Activated T-helper 1 cell treated with anti-CD3 and anti-CD28 coated beads, Interleukin-12 subunit alpha, Interleukin-12 subunit beta, Interleukin-2, Interleukin-4 antibody, amounts not matched to agents 30 ng/mL and 10 ng/mL and 1 ng/mL, durations not matched to agents 14 hours and 24 hours and 36 hours (primary cell): ENCODE data around the gene PLAC1. TPM values are rescaled to one million over a fixed set of nuclear protein-coding genes. Genes with fewer than 3 reads are reported as not detected.

Experiments
- DNase-seq: peaks from one replicate; pipeline ENCODE4 v3.0.0; 2021; ENCODE audit warnings: low spot score
- H3K27ac Mint-ChIP-seq: one replicate; pipeline ENCODE4 v1.8.0; 2021; ENCODE audit warnings: mild to moderate bottlenecking, mixed read lengths
- H3K27me3 Mint-ChIP-seq: one replicate; pipeline ENCODE4 v1.8.0; 2022; ENCODE audit warnings: mild to moderate bottlenecking, moderate library complexity, mixed read lengths; ENCODE audit not compliant: insufficient read depth
- H3K36me3 Mint-ChIP-seq: one replicate; pipeline ENCODE4 v1.8.0; 2021; ENCODE audit warnings: low read depth, mixed read lengths
- H3K4me1 Mint-ChIP-seq: one replicate; pipeline ENCODE4 v1.8.0; 2021; ENCODE audit warnings: low read depth, mixed read lengths
- H3K4me3 Mint-ChIP-seq: one replicate; pipeline ENCODE4 v1.8.0; 2021; ENCODE audit warnings: mild to moderate bottlenecking, moderate library complexity, mixed read lengths
- H3K9me3 Mint-ChIP-seq: one replicate; pipeline ENCODE4 v1.8.0; 2021; ENCODE audit warnings: mixed read lengths
- intact Hi-C: fragments of 100-400 bp; cut with micrococcal nuclease; formaldehyde crosslinking; loops from one replicate; pipeline ENCODE4 v1.15.1; 2024
- total RNA-seq: library from RNA; stranded (reverse); gene quantifications from 2 replicates; pipeline ENCODE4 v1.2.3, GENCODE V29; 2022

The PLAC1 gene
- total RNA-seq, 1 donor from 2014 or later = not detected

- Mint-ChIP-seq H3K4me1 (no peaks in the 10 kb centered on the region), H3K36me3 (no peaks in the 10 kb centered on the region), H3K27me3 (peaks cover 3% of the 10 kb centered on the region), H3K9me3 (no peaks in the 10 kb centered on the region), H3K4me3 (no peak overlapping the region), H3K27ac (no peak overlapping the region)
- DNase-seq = no peak
- intact Hi-C loops = no loop called here
These were observed 77.4 kb downstream of the PLAC1 start for GRCh38 chrX:134580907-134581306.

GRCh38 chrX:134573683-134574035 is 84.6 kb downstream of the PLAC1 start:
- Mint-ChIP-seq H3K4me1 (peaks cover 6% of the 10 kb centered on the region), H3K4me3 (no peak overlapping the region), H3K27ac (no peak overlapping the region), H3K27me3 (peaks cover 11% of the 10 kb centered on the region), H3K9me3 (no peaks in the 10 kb centered on the region), H3K36me3 (no peaks in the 10 kb centered on the region)
- intact Hi-C loops = no loop called here
- no peak for DNase-seq

DNA sequence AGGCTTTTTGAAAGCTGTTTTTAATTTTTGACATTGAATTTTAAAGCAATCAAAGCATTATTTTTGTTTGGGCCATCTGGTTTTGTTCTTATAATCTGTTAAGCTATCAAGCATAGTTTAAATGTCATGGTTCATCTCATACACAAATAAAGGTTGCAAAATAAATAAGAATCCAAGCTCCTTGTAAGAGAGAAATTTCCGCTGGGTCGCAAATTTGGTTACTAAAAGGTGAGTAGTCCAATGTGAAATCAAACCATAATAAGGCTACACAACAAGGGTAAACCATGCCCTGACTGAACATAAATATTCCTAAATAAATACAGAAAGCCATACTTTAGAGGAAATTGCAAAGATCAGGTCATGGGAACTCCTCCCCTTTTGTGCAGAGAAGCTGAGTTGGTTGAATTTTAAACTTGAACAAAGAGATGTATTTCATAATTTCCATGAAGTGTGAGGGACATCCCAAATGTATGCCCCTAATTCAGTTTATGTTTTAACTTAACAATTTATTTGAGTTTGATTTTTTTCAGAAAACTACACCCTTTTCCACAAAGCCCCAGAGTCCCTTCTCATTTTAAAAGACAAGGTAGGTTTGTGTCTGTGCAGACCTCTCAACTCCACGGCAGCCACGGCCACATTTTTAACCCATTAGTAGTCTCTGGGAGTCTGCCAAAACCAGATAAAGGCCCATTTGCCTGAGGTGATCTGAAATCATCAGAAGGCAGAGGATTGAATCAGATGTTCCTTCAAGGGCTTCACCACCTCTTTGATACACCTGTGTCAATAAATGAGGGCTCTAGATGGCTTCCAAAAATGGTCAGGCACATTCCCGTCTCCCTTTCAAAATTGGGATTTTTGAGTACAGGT is 85.2 kb downstream of the PLAC1 start:
- H3K4me3 Mint-ChIP-seq = no peak overlapping the region
- peaks cover 11% of the 10 kb centered on the region for H3K27me3 Mint-ChIP-seq
- H3K9me3 Mint-ChIP-seq = no peaks in the 10 kb centered on the region
- DNase-seq = no peak
- H3K27ac Mint-ChIP-seq = no peak overlapping the region
- intact Hi-C loops = no loop called here
- peaks cover 6% of the 10 kb centered on the region for H3K4me1 Mint-ChIP-seq
- H3K36me3 Mint-ChIP-seq = no peaks in the 10 kb centered on the region

DNA sequence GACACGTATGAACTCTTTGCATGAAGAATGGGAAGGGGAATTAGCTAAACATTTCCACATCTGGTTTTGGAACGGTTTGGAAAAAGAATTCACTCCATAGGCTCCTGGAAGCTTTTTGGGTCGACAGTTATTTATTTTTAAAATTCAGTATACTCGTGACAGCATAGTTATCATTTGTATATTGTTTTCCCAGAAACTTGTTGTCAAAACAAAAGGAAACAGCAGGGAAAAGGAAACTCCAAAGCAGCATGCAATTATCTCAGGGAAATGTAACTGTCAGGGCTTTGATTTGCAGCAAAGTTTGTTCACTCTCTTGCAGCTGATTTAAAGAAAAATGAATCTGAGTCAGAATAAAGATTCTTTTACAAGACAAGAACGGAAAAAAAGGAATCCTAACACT is 86.5 kb downstream of the PLAC1 start:
- Mint-ChIP-seq H3K4me1 (peaks cover 6% of the 10 kb centered on the region), H3K27ac (no peak overlapping the region), H3K9me3 (no peaks in the 10 kb centered on the region), H3K27me3 (peaks cover 10% of the 10 kb centered on the region), H3K4me3 (no peak overlapping the region), H3K36me3 (no peaks in the 10 kb centered on the region)
- intact Hi-C loops = no loop called here
- no peak for DNase-seq

- Mint-ChIP-seq H3K36me3 (no peaks in the 10 kb centered on the region), H3K9me3 (no peaks in the 10 kb centered on the region), H3K27me3 (peaks cover 10% of the 10 kb centered on the region), H3K4me1 (peaks cover 6% of the 10 kb centered on the region), H3K27ac (no peak overlapping the region), H3K4me3 (no peak overlapping the region)
- DNase-seq = no peak
- intact Hi-C loops = no loop called here
These were observed 87.4 kb downstream of the PLAC1 start for GRCh38 chrX:134570899-134571298.

DNA sequence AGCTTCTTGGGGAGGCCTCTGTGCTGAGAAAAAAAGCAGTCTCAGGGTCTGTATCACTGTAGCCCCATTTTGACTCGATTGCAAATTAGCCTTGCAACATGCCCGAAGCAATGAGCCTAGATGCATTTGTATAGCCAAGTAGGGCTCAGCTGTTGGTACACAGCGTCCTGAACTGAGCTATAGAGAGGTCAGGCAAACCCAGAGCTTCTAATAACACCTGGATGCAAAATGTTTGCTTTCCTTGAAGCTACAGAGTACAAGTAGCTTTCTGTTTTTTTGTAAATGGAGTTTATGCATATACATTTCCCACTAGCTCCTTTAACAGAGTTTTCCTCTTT is 87.8 kb downstream of the PLAC1 start:
- peaks cover 10% of the 10 kb centered on the region for H3K27me3 Mint-ChIP-seq
- no peaks in the 10 kb centered on the region for H3K36me3 Mint-ChIP-seq
- DNase-seq = no peak
- H3K4me3 Mint-ChIP-seq = no peak overlapping the region
- peaks cover 6% of the 10 kb centered on the region for H3K4me1 Mint-ChIP-seq
- H3K9me3 Mint-ChIP-seq = no peaks in the 10 kb centered on the region
- H3K27ac Mint-ChIP-seq = no peak overlapping the region
- intact Hi-C loops = no loop called here

DNA sequence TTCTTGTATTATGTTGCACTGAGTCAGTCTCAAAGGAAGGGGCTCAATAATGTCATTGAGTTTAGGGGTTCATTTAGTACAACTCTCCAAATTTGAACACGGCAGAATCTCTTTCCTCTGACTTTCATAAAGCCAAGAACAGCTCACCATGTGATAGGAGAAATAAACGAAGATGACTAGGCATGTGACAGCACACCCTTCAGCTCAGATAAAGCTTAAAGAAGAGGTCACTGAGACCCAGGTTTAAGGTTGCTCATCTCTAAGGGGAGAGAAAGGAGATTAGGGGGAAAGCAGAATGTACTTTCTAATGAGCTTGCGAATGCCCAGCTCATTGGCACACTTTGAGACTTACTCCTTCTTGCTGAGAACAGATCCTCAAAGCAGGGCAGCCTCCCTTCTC is 89.0 kb downstream of the PLAC1 start:
- no peak for DNase-seq
- no peaks in the 10 kb centered on the region for H3K36me3 Mint-ChIP-seq
- H3K27ac Mint-ChIP-seq = no peak overlapping the region
- H3K9me3 Mint-ChIP-seq = no peaks in the 10 kb centered on the region
- H3K27me3 Mint-ChIP-seq = peaks cover 7% of the 10 kb centered on the region
- H3K4me3 Mint-ChIP-seq = no peak overlapping the region
- H3K4me1 Mint-ChIP-seq = peaks cover 6% of the 10 kb centered on the region
- intact Hi-C loops = no loop called here

- no peaks in the 10 kb centered on the region for H3K9me3 Mint-ChIP-seq
- no peaks in the 10 kb centered on the region for H3K36me3 Mint-ChIP-seq
- no peak overlapping the region for H3K4me3 Mint-ChIP-seq
- no peak overlapping the region for H3K27ac Mint-ChIP-seq
- peaks cover 7% of the 10 kb centered on the region for H3K27me3 Mint-ChIP-seq
- intact Hi-C loops = no loop called here
- H3K4me1 Mint-ChIP-seq = peaks cover 6% of the 10 kb centered on the region
- no peak for DNase-seq
These were observed 89.8 kb downstream of the PLAC1 start for GRCh38 chrX:134568285-134569016.

GRCh38 chrX:134566506-134566905 is 91.8 kb downstream of the PLAC1 start:
- Mint-ChIP-seq H3K27ac (no peak overlapping the region), H3K27me3 (peaks cover 7% of the 10 kb centered on the region), H3K4me1 (peaks cover 6% of the 10 kb centered on the region), H3K4me3 (no peak overlapping the region), H3K36me3 (no peaks in the 10 kb centered on the region), H3K9me3 (no peaks in the 10 kb centered on the region)
- intact Hi-C loops = no loop called here
- DNase-seq = no peak

DNA sequence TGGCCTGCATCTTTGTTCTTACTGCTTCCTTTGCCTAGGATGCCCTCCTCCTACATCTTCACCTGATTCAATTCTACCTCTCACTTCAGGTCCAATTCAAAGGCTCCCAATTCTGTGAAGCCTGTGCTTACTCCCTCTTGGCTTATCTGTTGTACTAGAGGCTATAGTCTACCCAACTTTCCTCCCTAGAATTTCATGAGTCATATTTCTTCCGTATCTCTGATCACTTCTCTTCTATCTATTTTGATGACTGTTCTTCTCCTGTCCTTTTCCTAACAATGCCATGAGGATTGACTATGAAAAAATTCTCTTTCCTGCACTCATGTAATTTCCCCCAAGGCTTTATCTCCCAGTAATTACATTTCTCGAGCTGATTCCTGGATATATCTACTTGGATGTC is 96.3 kb downstream of the PLAC1 start:
- DNase-seq = no peak
- intact Hi-C loops = no loop called here
- Mint-ChIP-seq H3K36me3 (no peaks in the 10 kb centered on the region), H3K27me3 (peaks cover 4% of the 10 kb centered on the region), H3K9me3 (no peaks in the 10 kb centered on the region), H3K4me1 (no peaks in the 10 kb centered on the region), H3K4me3 (no peak overlapping the region), H3K27ac (no peak overlapping the region)

- DNase-seq = no peak
- no peaks in the 10 kb centered on the region for H3K36me3 Mint-ChIP-seq
- intact Hi-C loops = no loop called here
- H3K27me3 Mint-ChIP-seq = peaks cover 12% of the 10 kb centered on the region
- no peaks in the 10 kb centered on the region for H3K9me3 Mint-ChIP-seq
- no peak overlapping the region for H3K27ac Mint-ChIP-seq
- no peaks in the 10 kb centered on the region for H3K4me1 Mint-ChIP-seq
- no peak overlapping the region for H3K4me3 Mint-ChIP-seq
These were observed 100.1 kb downstream of the PLAC1 start for GRCh38 chrX:134558133-134558532.

DNA sequence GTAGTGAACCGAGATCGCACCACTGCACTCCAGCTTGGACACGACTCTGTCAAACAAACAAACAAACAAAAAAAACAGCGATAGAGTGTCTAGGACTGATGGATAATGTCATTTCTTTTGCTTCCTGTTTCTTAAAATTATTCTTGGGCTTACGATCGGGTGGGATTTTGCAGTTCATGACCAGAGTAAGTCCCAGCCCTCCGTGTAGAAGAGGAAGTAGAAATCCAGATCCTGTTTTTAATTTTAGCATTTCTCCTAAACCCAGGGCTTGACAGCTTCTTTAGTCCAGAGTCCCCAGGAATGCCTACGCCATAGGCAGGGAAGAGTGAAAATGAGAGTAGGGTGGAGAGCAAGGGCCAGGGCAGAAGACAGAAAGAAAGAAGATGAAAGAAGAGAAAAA is 104.0 kb downstream of the PLAC1 start:
- no peak overlapping the region for H3K27ac Mint-ChIP-seq
- intact Hi-C loops = no loop called here
- peaks cover 8% of the 10 kb centered on the region for H3K4me1 Mint-ChIP-seq
- no peak overlapping the region for H3K4me3 Mint-ChIP-seq
- no peaks in the 10 kb centered on the region for H3K36me3 Mint-ChIP-seq
- no peak for DNase-seq
- peaks cover 9% of the 10 kb centered on the region for H3K27me3 Mint-ChIP-seq
- no peaks in the 10 kb centered on the region for H3K9me3 Mint-ChIP-seq

DNA sequence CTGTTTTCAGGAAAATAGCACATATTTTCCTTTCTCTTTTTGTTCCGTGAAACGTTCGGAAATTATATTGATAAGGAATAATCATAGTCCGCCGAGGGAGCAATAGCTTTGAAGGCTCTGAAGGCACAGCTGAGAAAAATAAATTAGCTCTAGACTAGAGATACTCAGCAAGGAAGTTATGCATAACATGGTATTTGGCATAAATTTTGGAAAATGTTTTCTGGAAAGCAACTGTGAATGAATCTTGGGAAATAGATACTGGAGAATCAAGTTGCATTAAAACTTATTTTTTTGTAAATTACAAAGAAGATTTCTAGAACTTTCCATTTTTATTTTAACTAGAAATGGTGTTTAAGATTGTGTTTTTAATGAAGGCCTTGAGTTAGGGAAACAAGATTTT is 105.9 kb downstream of the PLAC1 start:
- peaks cover 21% of the 10 kb centered on the region for H3K4me1 Mint-ChIP-seq
- no peaks in the 10 kb centered on the region for H3K9me3 Mint-ChIP-seq
- no peak overlapping the region for H3K27ac Mint-ChIP-seq
- no peak for DNase-seq
- intact Hi-C loops = no loop called here
- H3K4me3 Mint-ChIP-seq = no peak overlapping the region
- H3K27me3 Mint-ChIP-seq = peaks cover 7% of the 10 kb centered on the region
- H3K36me3 Mint-ChIP-seq = no peaks in the 10 kb centered on the region
